Mesenchymal stem cell (in vitro differentiated cells and primary cell): ENCODE results near the gene HDLBP.
A peak's percentile ranks its signal among the peaks of the same experiment; 100 is the strongest.

Experiments
- DNase-seq: peaks from one replicate; pipeline ENCODE4 v3.0.0-alpha.2; 2013
- H2AFZ ChIP-seq: one replicate; pipeline ENCODE4 v1.6.1; 2013; ENCODE audit warnings: low read depth, mild to moderate bottlenecking, control low read depth, inconsistent platforms, low read length, moderate library complexity
- H2AK5ac ChIP-seq: 2 replicates; pipeline ENCODE4 v1.6.1; 2013; ENCODE audit warnings: low read length, moderate library complexity, mild to moderate bottlenecking, inconsistent platforms; ENCODE audit not compliant: severe bottlenecking
- H2BK120ac ChIP-seq: one replicate; pipeline ENCODE4 v1.6.1; 2013; ENCODE audit warnings: low read depth, mild to moderate bottlenecking, inconsistent platforms, low read length, moderate library complexity
- H2BK12ac ChIP-seq, 2 experiments: one replicate each; pipeline ENCODE4 v1.6.1; 2013; ENCODE audit warnings: inconsistent platforms in 2 of 2, low read length in 2 of 2, mild to moderate bottlenecking in 2 of 2, moderate library complexity in 2 of 2, control low read depth in 1 of 2
- H2BK15ac ChIP-seq: one replicate; pipeline ENCODE4 v1.6.1; 2013; ENCODE audit warnings: mild to moderate bottlenecking, low read depth, inconsistent platforms; ENCODE audit not compliant: poor library complexity, severe bottlenecking
- H2BK5ac ChIP-seq: 2 replicates; pipeline ENCODE4 v1.6.1; 2013; ENCODE audit warnings: low read depth, mild to moderate bottlenecking, low read length, control low read depth, inconsistent platforms; ENCODE audit not compliant: poor library complexity, severe bottlenecking
- H3K14ac ChIP-seq, 2 experiments: one replicate each; pipeline ENCODE4 v1.6.1; 2013; ENCODE audit warnings: inconsistent platforms in 2 of 2, low read length in 2 of 2, control low read depth in 1 of 2, mild to moderate bottlenecking in 1 of 2, moderate library complexity in 1 of 2
- H3K18ac ChIP-seq, 2 experiments: one replicate each; pipeline ENCODE4 v1.6.1; 2013; ENCODE audit warnings: inconsistent platforms in 2 of 2, low read length in 2 of 2, control low read depth in 1 of 2, low read depth in 1 of 2, mild to moderate bottlenecking in 1 of 2
- H3K23ac ChIP-seq, 2 experiments: one replicate each; pipeline ENCODE4 v1.6.1; 2013; ENCODE audit warnings: inconsistent platforms in 2 of 2, low read length in 2 of 2, mild to moderate bottlenecking in 2 of 2, moderate library complexity in 2 of 2, control low read depth in 1 of 2
- H3K27ac ChIP-seq: 2 replicates; pipeline ENCODE4 v1.5.1; 2013; ENCODE audit warnings: mild to moderate bottlenecking, moderate library complexity, low read length, control low read depth, inconsistent platforms; ENCODE audit not compliant: poor library complexity, severe bottlenecking
- H3K27me3 ChIP-seq, 2 experiments: 2 replicates each; pipeline versions ENCODE4 v1.6.1 to v1.7.0; 2013; ENCODE audit warnings: low read length in 2 of 2, mild to moderate bottlenecking in 2 of 2, moderate library complexity in 2 of 2, control low read depth in 1 of 2, inconsistent platforms in 1 of 2; ENCODE audit not compliant: control insufficient read depth in 1 of 2, insufficient read depth in 1 of 2
- H3K36me3 ChIP-seq, 2 experiments: 2 replicates each; pipeline versions ENCODE4 v1.6.1 to v1.7.0; 2013; ENCODE audit warnings: low read length in 2 of 2, control low read depth in 1 of 2, inconsistent platforms in 1 of 2, low read depth in 1 of 2, mild to moderate bottlenecking in 1 of 2; ENCODE audit not compliant: insufficient read depth in 2 of 2, control insufficient read depth in 1 of 2
- H3K4ac ChIP-seq, 2 experiments: one replicate each; pipeline ENCODE4 v1.6.1; 2013; ENCODE audit warnings: inconsistent platforms in 2 of 2, low read length in 2 of 2, mild to moderate bottlenecking in 2 of 2, moderate library complexity in 2 of 2, control low read depth in 1 of 2, low read depth in 1 of 2
- H3K4me1 ChIP-seq: 2 replicates; pipeline ENCODE4 v1.6.1; 2013; ENCODE audit warnings: low read depth, low read length, control low read depth; ENCODE audit not compliant: control insufficient read depth, insufficient read depth
- H3K4me2 ChIP-seq: 2 replicates; pipeline ENCODE4 v1.6.1; 2013; ENCODE audit warnings: low read length, mild to moderate bottlenecking, inconsistent platforms; ENCODE audit not compliant: poor library complexity, severe bottlenecking
- H3K4me3 ChIP-seq, 2 experiments: 2 replicates each; pipeline versions ENCODE4 v1.5.1 to v1.7.0; 2013; ENCODE audit warnings: low read length in 2 of 2, mild to moderate bottlenecking in 2 of 2, control low read depth in 1 of 2, low read depth in 1 of 2; ENCODE audit not compliant: insufficient read depth in 1 of 2
- H3K79me1 ChIP-seq: replicated peaks from 2 replicates; pipeline ENCODE4 v1.6.1; 2013; ENCODE audit warnings: mild to moderate bottlenecking, control low read depth, low read length, inconsistent platforms; ENCODE audit not compliant: poor library complexity, severe bottlenecking
- H3K9ac ChIP-seq: 2 replicates; pipeline ENCODE4 v1.7.0; 2013; ENCODE audit warnings: mild to moderate bottlenecking, low read length, moderate library complexity
- H3K9me3 ChIP-seq: 2 replicates; pipeline ENCODE4 v1.7.0; 2013; ENCODE audit warnings: mild to moderate bottlenecking, low read length; ENCODE audit not compliant: control insufficient read depth
- H4K8ac ChIP-seq: one replicate; pipeline ENCODE4 v1.6.1; 2013; ENCODE audit warnings: inconsistent platforms, mild to moderate bottlenecking, low read length, moderate library complexity
- H4K91ac ChIP-seq: one replicate; pipeline ENCODE4 v1.6.1; 2013; ENCODE audit warnings: mild to moderate bottlenecking, low read length, inconsistent platforms
- WGBS: methylation state at CpG from one replicate; pipeline ENCODE4 v1.1.7; 2013; ENCODE audit warnings: mixed read lengths; 5-methylcytosine and 5-hydroxymethylcytosine counted together

Gene HDLBP

GRCh38 chr2:241268306-241268705 lies 47.2 kb downstream of the HDLBP start:
- H3K36me3 ChIP-seq: peaks cover 50 to 56% of the 10 kb centered on the region in 2 experiments
- no peak overlapping the region for H2BK120ac ChIP-seq
- H3K14ac ChIP-seq: no peak overlapping the region
- DNase-seq: no peak
- no peak overlapping the region for H3K4me2 ChIP-seq
- H3K18ac ChIP-seq: no peak overlapping the region
- H2BK12ac ChIP-seq: no peak overlapping the region
- no peak overlapping the region for H4K8ac ChIP-seq
- no peak overlapping the region for H3K4ac ChIP-seq
- no peaks in the 10 kb centered on the region for H3K9me3 ChIP-seq
- no peak overlapping the region for H2BK5ac ChIP-seq
- H4K91ac ChIP-seq: no peak overlapping the region
- no peak overlapping the region for H2AFZ ChIP-seq
- no peak overlapping the region for H3K27ac ChIP-seq
- peaks cover 7% of the 10 kb centered on the region for H3K79me1 ChIP-seq
- H2AK5ac ChIP-seq: no peak overlapping the region
- H3K27me3 ChIP-seq: no peaks in the 10 kb centered on the region
- H3K9ac ChIP-seq: peak overlapping the region; percentile 27
- H3K4me1 ChIP-seq: peaks cover 28% of the 10 kb centered on the region
- no peak overlapping the region for H2BK15ac ChIP-seq
- H3K4me3 ChIP-seq: peak overlapping the region in 1 of 2 experiments; percentile 82
- WGBS: 86% methylated on average over 6 of the region's 7 CpGs
- no peak overlapping the region for H3K23ac ChIP-seq

DNA sequence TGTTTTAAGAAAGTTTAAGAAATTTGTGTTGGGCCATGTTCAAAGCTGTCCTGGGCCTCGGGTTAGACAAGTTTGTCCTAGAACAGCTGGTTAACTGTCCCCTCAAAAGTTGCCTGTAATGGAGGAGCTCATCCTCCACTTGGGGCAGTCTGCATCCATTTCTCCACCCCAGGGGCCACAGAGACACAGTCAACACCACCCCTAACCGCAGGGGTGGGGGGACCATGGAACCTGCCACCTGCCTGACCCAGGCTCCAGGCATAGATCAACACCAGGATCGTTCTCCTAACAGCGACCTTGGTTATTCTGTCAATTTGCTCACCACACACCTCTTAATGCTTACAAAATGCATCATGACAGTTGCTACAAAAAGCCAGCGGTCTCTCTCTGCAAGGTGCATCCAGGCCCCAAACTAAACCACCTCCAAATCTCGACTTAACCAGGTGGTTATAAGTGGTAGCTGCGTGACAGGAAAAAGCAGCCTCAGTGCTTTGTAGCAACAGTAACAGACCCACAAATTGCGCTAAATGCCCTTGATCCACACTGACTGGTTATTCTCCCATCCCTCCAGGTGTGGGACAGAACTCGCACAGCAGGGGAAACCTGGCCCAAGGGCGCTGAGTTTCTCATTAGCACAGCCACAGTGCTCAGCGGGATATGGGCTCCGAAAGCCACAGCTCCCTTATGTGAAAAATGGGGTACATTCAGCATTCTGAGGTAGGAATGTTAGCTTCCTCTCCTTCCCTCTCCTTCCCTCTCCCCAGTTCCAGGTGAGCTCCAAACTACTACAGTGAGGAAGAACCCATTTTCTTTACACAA lies 48.0 kb downstream of the HDLBP start:
- Histone ChIP-seq H4K8ac (no peak overlapping the region), H3K79me1 (peaks cover 13% of the 10 kb centered on the region), H3K4me3 (no peak overlapping the region), H4K91ac (no peak overlapping the region), H2BK12ac (no peak overlapping the region), H2BK120ac (no peak overlapping the region), H2BK15ac (no peak overlapping the region), H3K9me3 (no peaks in the 10 kb centered on the region), H3K4me2 (no peak overlapping the region), H2AK5ac (no peak overlapping the region), H3K9ac (no peak overlapping the region), H3K36me3 (peaks cover 59 to 64% of the 10 kb centered on the region in 2 experiments), H3K23ac (peak overlapping the region in 1 of 2 experiments; percentile 66), H2BK5ac (no peak overlapping the region), H3K4ac (no peak overlapping the region), H3K4me1 (peaks cover 23% of the 10 kb centered on the region), H3K27me3 (no peaks in the 10 kb centered on the region), H3K14ac (no peak overlapping the region), H3K18ac (no peak overlapping the region), H3K27ac (no peak overlapping the region), H2AFZ (no peak overlapping the region)
- DNase-seq: no peak
- WGBS: 87% methylated on average over 11 of the region's 12 CpGs

DNA sequence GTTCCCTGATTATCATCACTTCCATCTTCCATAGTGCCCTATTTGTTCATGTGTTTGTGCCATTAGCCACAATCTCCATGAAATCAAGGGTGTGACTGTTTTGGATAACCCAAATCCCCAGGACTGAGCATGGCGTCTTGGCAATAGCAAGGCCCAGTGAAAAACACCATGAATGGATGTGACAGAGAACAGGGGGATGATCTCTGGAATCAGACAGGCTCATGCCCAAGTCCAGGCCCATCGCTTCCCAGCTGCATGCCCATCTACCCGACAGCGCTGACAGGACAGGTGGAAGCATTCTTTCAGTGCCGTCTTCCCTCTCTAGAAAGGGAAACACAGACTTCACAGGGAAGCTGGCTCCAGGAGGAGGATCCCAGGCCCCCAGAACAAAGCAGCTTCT lies 50.0 kb downstream of the HDLBP start:
- Histone ChIP-seq H3K23ac (no peak overlapping the region), H2AFZ (no peak overlapping the region), H4K8ac (no peak overlapping the region), H3K9ac (no peak overlapping the region), H4K91ac (no peak overlapping the region), H3K18ac (no peak overlapping the region), H3K36me3 (peaks cover 71 to 84% of the 10 kb centered on the region in 2 experiments), H3K4ac (no peak overlapping the region), H2AK5ac (no peak overlapping the region), H3K4me3 (no peak overlapping the region), H3K4me2 (no peak overlapping the region), H3K4me1 (peaks cover 18% of the 10 kb centered on the region), H3K9me3 (no peaks in the 10 kb centered on the region), H2BK15ac (no peak overlapping the region), H3K27me3 (no peaks in the 10 kb centered on the region), H2BK12ac (no peak overlapping the region), H2BK5ac (no peak overlapping the region), H3K27ac (no peak overlapping the region), H3K14ac (no peak overlapping the region), H3K79me1 (peaks cover 17% of the 10 kb centered on the region), H2BK120ac (no peak overlapping the region)
- no peak for DNase-seq
- 98% methylated on average over 5 of the region's 5 CpGs for WGBS

DNA sequence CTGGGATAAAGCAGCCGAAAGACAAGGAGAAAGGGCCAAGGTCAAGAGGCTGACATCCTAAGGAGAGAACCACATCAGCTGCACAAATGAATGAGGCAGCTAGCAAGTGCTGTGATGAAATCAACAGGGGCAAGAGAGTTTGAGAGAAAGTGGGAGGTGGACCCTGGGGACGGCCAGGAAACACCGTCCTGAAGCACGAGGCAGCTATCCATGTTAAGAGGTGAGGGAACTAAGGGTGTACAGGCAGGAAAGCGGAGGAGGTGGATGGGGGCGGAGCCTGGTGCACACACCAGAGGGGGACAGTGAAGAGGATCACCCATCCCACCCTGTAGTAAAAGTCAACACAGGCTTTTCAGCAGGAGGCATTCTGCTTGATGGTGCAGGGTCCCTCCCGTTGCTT lies 52.4 kb downstream of the HDLBP start:
- Histone ChIP-seq H2BK5ac (no peak overlapping the region), H4K91ac (no peak overlapping the region), H2AFZ (no peak overlapping the region), H2AK5ac (no peak overlapping the region), H3K4me1 (peaks cover 2% of the 10 kb centered on the region), H3K4ac (no peak overlapping the region), H3K36me3 (peaks cover 67 to 93% of the 10 kb centered on the region in 2 experiments), H3K4me3 (no peak overlapping the region), H3K9ac (no peak overlapping the region), H4K8ac (no peak overlapping the region), H3K27me3 (no peaks in the 10 kb centered on the region), H3K18ac (no peak overlapping the region), H3K14ac (no peak overlapping the region), H3K23ac (no peak overlapping the region), H2BK120ac (no peak overlapping the region), H3K4me2 (no peak overlapping the region), H3K27ac (no peak overlapping the region), H3K9me3 (no peaks in the 10 kb centered on the region), H2BK15ac (no peak overlapping the region), H2BK12ac (no peak overlapping the region), H3K79me1 (peaks cover 22% of the 10 kb centered on the region)
- 94% methylated on average over 7 of the region's 7 CpGs for WGBS
- DNase-seq: no peak
